Epithelial cell of prostate (primary cell): ENCODE data around the gene FNBP1.

Experiments
- DNase-seq: peaks from one replicate; pipeline ENCODE4 v3.0.0-alpha.2; 2011; ENCODE audit warnings: low read depth, low spot score
- H3K27ac ChIP-seq: fragments of 450-650 bp; 2 replicates; pipeline ENCODE4 v1.5.1; 2017; ENCODE audit warnings: mild to moderate bottlenecking

FNBP1 gene

GRCh38 chr9:129868023-129868871 is 174.7 kb downstream of the FNBP1 start:
- H3K27ac ChIP-seq: no peak overlapping the region
- DNase-seq: no peak

- no peak for DNase-seq
- H3K27ac ChIP-seq: no peak overlapping the region
These were observed 175.6 kb downstream of the FNBP1 start for GRCh38 chr9:129867136-129868022.

GRCh38 chr9:129866394-129867135 is 176.4 kb downstream of the FNBP1 start:
- no peak for DNase-seq

GRCh38 chr9:129865668-129866320 is 177.2 kb downstream of the FNBP1 start:
- H3K27ac ChIP-seq: no peak overlapping the region
- DNase-seq: no peak

More at GRCh38 chr9:129866394-129867135, 176.4 kb downstream of the FNBP1 start:
- H3K27ac ChIP-seq: no peak overlapping the region

GRCh38 chr9:129864991-129865647 is 177.9 kb downstream of the FNBP1 start:
- no peak for DNase-seq
- H3K27ac ChIP-seq: no peak overlapping the region

GRCh38 chr9:129863059-129863690 is 179.8 kb downstream of the FNBP1 start:
- H3K27ac ChIP-seq: no peak overlapping the region
- DNase-seq: peak; percentile 12

- no peak for DNase-seq
- no peak overlapping the region for H3K27ac ChIP-seq
These were observed 181.6 kb downstream of the FNBP1 start for GRCh38 chr9:129861447-129861827.

- no peak for DNase-seq
- H3K27ac ChIP-seq: no peak overlapping the region
These were observed 182.1 kb downstream of the FNBP1 start for GRCh38 chr9:129860653-129861446.

- no peak overlapping the region for H3K27ac ChIP-seq
- DNase-seq: no peak
These were observed 184.6 kb downstream of the FNBP1 start for GRCh38 chr9:129858167-129858962.

- no peak for DNase-seq
- no peak overlapping the region for H3K27ac ChIP-seq
These were observed 185.8 kb downstream of the FNBP1 start for GRCh38 chr9:129857207-129857606.

- no peak for DNase-seq
- no peak overlapping the region for H3K27ac ChIP-seq
These were observed 188.3 kb downstream of the FNBP1 start for GRCh38 chr9:129854588-129855110.

- no peak overlapping the region for H3K27ac ChIP-seq
- no peak for DNase-seq
These were observed 189.4 kb downstream of the FNBP1 start for GRCh38 chr9:129853614-129854013.

GRCh38 chr9:129852579-129852978 is 190.4 kb downstream of the FNBP1 start:
- no peak for DNase-seq
- H3K27ac ChIP-seq: no peak overlapping the region

GRCh38 chr9:129851821-129852220 is 191.2 kb downstream of the FNBP1 start:
- no peak for DNase-seq
- no peak overlapping the region for H3K27ac ChIP-seq

GRCh38 chr9:129850821-129851550 is 192.0 kb downstream of the FNBP1 start:
- no peak overlapping the region for H3K27ac ChIP-seq

GRCh38 chr9:129849901-129850300 is 193.1 kb downstream of the FNBP1 start:
- no peak overlapping the region for H3K27ac ChIP-seq
- DNase-seq: no peak

More at GRCh38 chr9:129850821-129851550, 192.0 kb downstream of the FNBP1 start:
- no peak for DNase-seq
